Panc1 (cell line): Measurements from ENCODE around the gene SEL1L3. TPM values are rescaled to one million over a fixed set of nuclear protein-coding genes. Genes with fewer than 3 reads are reported as not detected.

Source experiments
- ATAC-seq: fragments of 200-7000 bp; cut with Tn5 transposase; 2 replicates; pipeline ENCODE4 v1.9.1; 2020; ENCODE audit warnings: mild to moderate bottlenecking, moderate library complexity
- BruUV-seq: library from RNA; stranded (reverse); fragments of 400-500 nt; replicated peaks from 2 replicates; lab custom pipeline; 2021; lab: Mats Ljungman, UMichigan
- CTCF ChIA-PET: fragments of 300-600 bp; sonication (Branson Sonifier 250); formaldehyde crosslinking; loops from one replicate; lab custom pipeline; 2022; ENCODE audit warnings: antibody characterized with exemption; lab: Charles Lee
- POLR2A ChIA-PET: fragments of 300-600 bp; sonication (Branson Sonifier 250); formaldehyde crosslinking; loops from one replicate; lab custom pipeline; 2022; ENCODE audit warnings: antibody characterized with exemption; lab: Charles Lee
- DNase-seq: peaks from one replicate; pipeline ENCODE4 v3.0.0-alpha.2; 2010; ENCODE audit warnings: low read depth, low spot score
- H3K27ac ChIP-seq: 2 replicates; pipeline ENCODE4 v1.5.1; 2011; ENCODE audit warnings: mild to moderate bottlenecking, low read length, inconsistent platforms
- H3K27me3 ChIP-seq: fragments of 200-500 bp; sonication (Bioruptor generic); 2 replicates; pipeline ENCODE4 v1.6.0; 2014; ENCODE audit warnings: low read length, inconsistent platforms; ENCODE audit not compliant: control insufficient read depth, insufficient read depth
- H3K36me3 ChIP-seq: fragments of 200-500 bp; sonication (Bioruptor generic); 2 replicates; pipeline ENCODE4 v1.5.1; 2014; ENCODE audit warnings: inconsistent platforms, mild to moderate bottlenecking, low read length, moderate library complexity; ENCODE audit not compliant: control insufficient read depth, insufficient read depth
- H3K4me1 ChIP-seq: 2 replicates; pipeline ENCODE4 v1.5.1; 2011; ENCODE audit warnings: inconsistent platforms, mild to moderate bottlenecking, low read length, moderate library complexity; ENCODE audit not compliant: control insufficient read depth, insufficient read depth
- H3K4me3 ChIP-seq, 2 experiments: 2 replicates each; pipeline ENCODE4 v1.5.1; 2011 to 2012; ENCODE audit warnings: low read depth in 2 of 2, low read length in 2 of 2, mild to moderate bottlenecking in 2 of 2, inconsistent platforms in 1 of 2, moderate library complexity in 1 of 2
- H3K9me3 ChIP-seq: fragments of 200-500 bp; sonication (Bioruptor generic); 2 replicates; pipeline ENCODE4 v1.5.1; 2014; ENCODE audit warnings: low read depth, mild to moderate bottlenecking, inconsistent platforms, low read length, moderate library complexity; ENCODE audit not compliant: control insufficient read depth, insufficient read depth
- CTCF ChIP-seq: fragments of 450-650 bp; IDR thresholded peaks from 2 replicates; pipeline ENCODE4 v1.5.1; 2017; ENCODE audit warnings: mild to moderate bottlenecking
- POLR2AphosphoS5 ChIP-seq: IDR thresholded peaks from 2 replicates; pipeline ENCODE4 v1.6.1; 2012; ENCODE audit warnings: mild to moderate bottlenecking, low read depth, low read length, moderate library complexity
- REST ChIP-seq, 2 experiments: IDR thresholded peaks; 2 replicates each; pipeline ENCODE4 v1.6.1; 2011 to 2012; ENCODE audit warnings: low read depth in 2 of 2, control low read depth in 1 of 2, low read length in 1 of 2, mild to moderate bottlenecking in 1 of 2, moderate library complexity in 1 of 2; ENCODE audit not compliant: insufficient read depth in 1 of 2
- SIN3A ChIP-seq: IDR thresholded peaks from 2 replicates; pipeline ENCODE4 v1.6.1; 2012; ENCODE audit warnings: low read depth, mild to moderate bottlenecking, low read length, moderate library complexity, borderline replicate concordance; ENCODE audit not compliant: insufficient read depth
- TCF7L2 ChIP-seq: IDR thresholded peaks from 2 replicates; pipeline ENCODE4 v1.6.1; 2011; ENCODE audit warnings: mild to moderate bottlenecking, low read depth, low read length, inconsistent platforms
- in situ Hi-C: cut with HindIII; loops from 2 replicates; pipeline ENCODE4 v1.10.0; 2016; ENCODE audit warnings: low sequenced_read_pairs, low pct_unique_long_range_greater_than_20kb
- intact Hi-C: fragments of 100-400 bp; cut with micrococcal nuclease; formaldehyde crosslinking; loops from one replicate; pipeline ENCODE4 v1.10.0; 2022; ENCODE audit not compliant: unreplicated experiment
- total RNA-seq: library from RNA; stranded (reverse); gene quantifications from one replicate; pipeline ENCODE4 v1.2.1, GENCODE V29; 2021; ENCODE audit not compliant: unreplicated experiment

The SEL1L3 gene
- total RNA-seq, 1 experiment from 2014 or later = 1.1 TPM

GRCh38 chr4:25811841-25812240 lies 50.9 kb downstream of the SEL1L3 start:
- H3K9me3 ChIP-seq = no peaks in the 10 kb centered on the region
- intact Hi-C loops = no loop called here
- no peak for TF ChIP-seq CTCF
- H3K4me1 ChIP-seq = no peaks in the 10 kb centered on the region
- BruUV-seq = no TSS peak
- DNase-seq (no peak), ATAC-seq (no peak)
- H3K36me3 ChIP-seq = no peaks in the 10 kb centered on the region
- ChIA-PET CTCF (no interaction called here), POLR2A (no interaction called here)
- no peak overlapping the region for H3K27ac ChIP-seq
- no peak overlapping the region for H3K4me3 ChIP-seq
- H3K27me3 ChIP-seq = no peaks in the 10 kb centered on the region
- in situ Hi-C loops = no loop called here

- Histone ChIP-seq H3K27me3 (no peaks in the 10 kb centered on the region), H3K4me1 (no peaks in the 10 kb centered on the region), H3K36me3 (no peaks in the 10 kb centered on the region), H3K9me3 (no peaks in the 10 kb centered on the region), H3K4me3 (peak overlapping the region in 1 of 2 experiments; percentile 9; a peak in 1 of 4 replicates), H3K27ac (no peak overlapping the region)
- CTCF ChIA-PET = no interaction called here
- ATAC-seq = peak; percentile 79
- POLR2A ChIA-PET = no interaction called here
- peak; percentile 69 for DNase-seq
- intact Hi-C loops (no loop called here), in situ Hi-C loops (no loop called here)
- BruUV-seq = no TSS peak
- TF ChIP-seq SIN3A (no peak), POLR2AphosphoS5 (no peak), TCF7L2 (no peak), REST (IDR thresholded peaks at IDR 0.05; ENCODE audit: insufficient read depth in 1 of 2, low read depth in 2 of 2, low read length in 1 of 2) (no peak), CTCF (no peak)
These were observed 51.5 kb downstream of the SEL1L3 start for GRCh38 chr4:25811374-25811690.
